Myocyte (in vitro differentiated cells): Measurements from ENCODE around the gene CALY. TPM values are rescaled to one million over a fixed set of nuclear protein-coding genes. Genes with fewer than 3 reads are reported as not detected.

ENCODE experiments used
- DNase-seq: peaks from one replicate; pipeline ENCODE4 v3.0.0-alpha.2; 2012; ENCODE audit warnings: low read depth
- total RNA-seq: library from RNA; depleted of rRNA; stranded (reverse); fragments of >200 nt; gene quantifications from 2 replicates; pipeline ENCODE4 v1.2.3, GENCODE V29; 2014

CALY gene
- total RNA-seq, 1 donor from 2014 or later: not detected

DNA sequence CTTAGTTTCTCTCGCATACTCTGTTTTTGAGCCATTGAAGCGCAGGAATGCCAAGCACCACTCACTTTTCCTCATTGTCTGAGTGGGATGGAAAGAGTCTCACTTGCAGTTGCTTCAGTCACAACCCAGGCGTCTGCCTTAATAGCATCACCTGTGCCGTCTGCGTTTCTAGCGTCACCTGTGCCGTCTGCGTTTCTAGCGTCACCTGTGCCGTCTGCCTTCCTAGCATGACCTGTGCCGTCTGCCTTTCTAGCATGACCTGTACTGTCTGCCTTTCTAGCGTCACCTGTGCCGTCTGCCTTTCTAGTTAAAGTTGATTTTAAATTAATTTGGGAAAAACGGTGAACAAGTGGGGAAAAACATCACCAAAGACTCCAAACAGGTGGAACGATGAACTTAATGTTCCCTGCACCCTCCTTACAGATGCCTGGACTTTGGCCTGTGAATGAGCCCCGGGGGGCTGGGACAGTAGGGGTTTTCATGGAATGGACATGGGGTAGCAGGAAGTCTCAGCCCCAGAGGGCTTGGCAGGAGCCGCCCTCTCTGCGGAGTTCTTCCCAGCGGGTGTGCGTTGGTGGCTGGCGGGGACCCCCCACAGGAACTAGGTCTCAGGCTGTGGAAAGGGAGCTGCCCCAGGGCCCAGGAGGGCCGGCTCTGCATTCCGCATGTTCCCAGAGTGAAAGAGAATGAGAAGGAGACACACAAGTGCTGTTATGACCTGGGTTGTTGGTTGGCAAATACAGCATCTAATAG, 24.5 kb downstream of the CALY start:
- no peak for DNase-seq

DNA sequence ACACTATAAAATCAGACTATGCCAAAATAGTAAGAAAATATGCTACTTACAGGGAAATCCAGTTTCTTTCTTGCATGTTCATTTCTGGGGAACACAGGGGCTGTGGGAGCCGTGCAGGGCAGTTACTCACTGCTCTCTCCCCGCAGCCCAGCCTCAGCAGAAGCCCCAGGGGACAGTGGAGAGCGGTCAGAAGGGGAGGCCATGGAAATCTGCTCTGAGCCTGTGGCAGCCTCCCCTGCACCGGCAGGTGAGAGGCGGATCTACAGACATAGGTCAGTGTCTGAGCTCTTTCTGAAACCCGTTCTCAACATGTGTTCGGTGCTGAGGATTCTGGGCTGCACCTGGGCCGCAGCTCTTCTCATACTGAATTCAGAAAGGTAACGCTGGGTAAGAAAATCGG, 25.1 kb downstream of the CALY start:
- no peak for DNase-seq

DNA sequence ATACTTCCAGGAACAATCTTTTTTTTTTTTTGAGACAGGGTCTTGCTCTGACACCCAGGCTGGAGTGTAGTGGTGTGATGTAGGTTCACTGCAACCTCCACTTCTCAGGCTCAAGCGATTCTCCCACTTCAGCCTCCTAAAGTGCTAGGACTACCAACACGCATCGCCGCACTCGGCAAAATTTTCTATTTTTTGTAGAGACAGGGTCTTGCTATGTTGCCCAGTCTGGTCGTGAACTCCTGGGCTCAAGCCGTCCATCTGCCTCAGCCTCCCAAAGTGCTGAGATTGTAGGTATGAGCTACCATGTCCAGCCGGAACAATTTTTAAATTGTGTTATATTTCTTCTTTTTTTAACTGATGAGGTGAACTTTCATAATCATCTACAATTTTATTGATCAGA, 25.9 kb downstream of the CALY start:
- DNase-seq: no peak

DNA sequence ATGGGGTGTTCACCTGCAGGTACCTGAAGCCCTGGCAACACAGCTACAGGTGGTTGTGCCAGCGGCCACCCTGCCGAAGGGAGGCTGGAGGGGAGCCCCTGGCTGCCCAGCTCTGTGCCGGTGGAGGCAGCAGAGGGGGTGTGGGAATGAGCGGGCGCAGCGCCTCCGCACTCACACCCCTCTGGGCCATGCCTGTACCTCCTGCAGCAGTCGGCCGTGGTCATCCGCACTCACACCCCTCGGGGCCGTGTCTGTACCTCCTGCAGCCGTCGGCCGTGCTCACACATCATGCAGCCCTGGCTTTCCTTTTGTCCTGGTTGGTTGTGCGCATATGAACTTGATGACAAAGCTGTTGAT, 26.3 kb downstream of the CALY start:
- DNase-seq: no peak

DNA sequence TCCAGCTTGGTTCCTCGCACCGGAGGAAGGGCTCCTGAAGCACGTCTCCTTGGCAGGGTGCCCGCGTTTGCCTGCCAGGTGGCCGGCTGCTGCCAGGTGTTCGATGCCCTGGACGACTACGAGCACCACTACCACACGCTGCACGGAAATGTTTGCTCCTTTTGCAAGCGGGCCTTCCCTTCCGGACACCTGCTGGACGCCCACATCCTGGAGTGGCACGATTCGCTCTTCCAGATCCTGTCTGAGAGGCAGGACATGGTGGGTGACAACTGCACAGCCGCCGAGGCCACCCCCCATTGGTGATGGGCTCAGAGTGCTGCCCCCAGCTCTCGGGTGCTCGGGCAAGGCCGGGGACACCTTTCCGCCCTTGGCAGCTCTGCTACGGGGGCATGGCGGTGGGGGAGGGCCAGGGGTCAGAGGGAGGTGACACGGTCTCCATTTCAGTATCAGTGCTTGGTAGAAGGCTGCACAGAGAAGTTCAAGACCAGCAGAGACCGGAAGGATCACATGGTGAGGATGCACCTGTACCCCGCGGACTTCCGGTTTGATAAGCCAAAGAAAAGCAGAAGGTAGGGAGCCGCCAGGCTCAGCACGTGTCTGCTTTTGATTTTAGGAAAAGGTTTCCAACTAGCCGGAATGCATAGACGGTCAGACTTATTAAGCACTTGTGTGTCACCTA, 26.8 kb downstream of the CALY start:
- no peak for DNase-seq

DNA sequence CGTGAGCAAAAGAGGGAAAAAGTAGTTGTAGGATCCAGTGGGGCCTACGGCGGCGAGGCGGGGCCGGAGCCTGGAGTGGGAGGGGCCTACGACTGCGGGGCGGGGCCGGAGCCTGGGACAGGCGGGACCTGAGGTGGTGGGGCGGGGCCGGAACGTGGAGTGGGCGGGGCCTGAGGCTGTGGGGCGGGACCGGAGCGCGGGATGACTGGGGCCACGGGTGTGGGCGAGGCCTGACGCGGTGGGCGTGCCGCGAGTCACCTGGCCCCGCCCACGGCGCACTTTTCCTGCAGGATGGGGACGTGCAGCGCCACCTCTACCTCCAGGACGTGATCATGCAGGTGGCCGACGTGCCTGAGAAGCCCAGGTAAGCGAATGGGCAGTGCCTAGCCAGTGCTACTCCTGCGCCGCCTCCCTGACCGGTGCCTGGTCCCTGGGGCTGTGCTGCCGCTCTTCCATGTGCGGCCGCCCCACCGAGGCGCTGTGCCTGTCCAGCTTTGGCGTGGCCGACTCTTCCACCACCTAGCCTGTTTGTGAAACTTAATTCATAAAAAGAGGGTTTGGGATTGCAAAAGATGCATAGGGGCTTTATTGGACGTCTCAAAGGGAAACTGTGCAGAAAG, 27.5 kb downstream of the CALY start:
- peak; percentile 84 for DNase-seq

DNA sequence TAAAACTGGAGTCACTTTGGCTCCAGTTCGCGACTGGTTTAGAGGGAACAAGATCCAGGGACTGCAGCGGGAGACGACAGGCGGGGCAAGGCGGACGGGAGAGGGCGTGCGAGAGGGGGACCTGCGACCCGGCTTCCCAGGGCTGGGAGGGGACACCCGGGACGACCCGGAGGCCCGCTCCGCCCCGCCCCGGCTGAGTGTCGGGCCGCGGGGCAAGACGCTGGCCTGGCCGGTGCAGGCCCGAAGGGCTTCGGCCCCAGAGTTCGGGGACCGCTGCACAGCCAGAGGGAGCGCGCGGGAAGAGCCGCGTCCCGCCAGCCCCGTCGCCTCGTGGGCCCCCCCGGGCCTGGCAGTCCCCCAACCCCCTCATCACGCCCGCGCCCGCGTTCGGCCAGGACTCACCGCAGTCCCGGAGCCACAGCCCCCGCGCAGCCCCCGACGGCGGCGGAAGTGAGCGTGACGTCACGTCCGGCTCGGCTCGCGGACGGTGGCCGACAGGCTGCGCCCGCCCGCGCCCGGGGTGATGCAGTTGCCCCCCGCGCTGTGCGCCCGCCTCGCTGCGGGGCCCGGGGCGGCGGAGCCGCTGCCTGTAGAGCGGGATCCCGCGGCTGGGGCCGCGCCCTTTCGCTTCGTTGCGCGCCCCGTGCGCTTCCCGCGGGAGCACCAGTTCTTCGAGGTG, 28.1 kb downstream of the CALY start, which contains the start of the genes TUBGCP2 and ZNF511:
TUBGCP2 (minus strand) TSS at position 452 of the 679 bp plus-strand sequence. CDS start 5,931 bp downstream, outside the sequence.
ZNF511 (plus strand) TSS at position 494 of the 679 bp plus-strand sequence; CDS start at position 524, 30 bp downstream.
- DNase-seq: peak; percentile 83

DNA sequence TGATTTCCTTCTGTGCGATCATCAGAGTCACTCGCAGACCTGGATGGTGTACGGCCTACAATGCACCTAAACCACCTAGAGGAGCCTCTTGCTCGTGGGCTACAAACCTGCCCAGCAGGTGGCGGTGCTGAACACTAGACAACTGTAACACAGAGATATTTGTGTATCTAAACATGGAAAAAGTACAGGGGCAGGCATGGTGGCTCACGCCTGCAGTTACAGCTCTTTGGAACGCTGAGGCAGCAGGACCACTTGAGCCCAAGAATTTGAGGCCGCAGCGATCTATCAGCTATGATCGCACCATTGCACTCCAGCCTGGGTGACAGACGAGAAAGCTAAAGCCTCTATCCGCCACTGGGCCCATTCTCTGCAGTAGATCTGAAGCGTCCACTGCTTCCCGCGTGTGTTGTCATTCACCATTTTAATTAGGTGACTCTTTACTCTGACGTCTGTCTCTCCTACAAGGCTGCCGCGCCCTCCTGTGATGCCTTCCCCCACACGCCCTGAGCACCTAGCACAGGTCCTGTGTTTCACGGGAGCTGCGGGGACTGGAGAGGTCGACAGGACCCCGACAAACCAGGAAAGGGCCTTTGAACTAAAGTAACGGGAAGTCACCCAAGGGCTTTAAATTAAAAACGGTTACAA, 28.8 kb downstream of the CALY start:
- peak; percentile 62 for DNase-seq

DNA sequence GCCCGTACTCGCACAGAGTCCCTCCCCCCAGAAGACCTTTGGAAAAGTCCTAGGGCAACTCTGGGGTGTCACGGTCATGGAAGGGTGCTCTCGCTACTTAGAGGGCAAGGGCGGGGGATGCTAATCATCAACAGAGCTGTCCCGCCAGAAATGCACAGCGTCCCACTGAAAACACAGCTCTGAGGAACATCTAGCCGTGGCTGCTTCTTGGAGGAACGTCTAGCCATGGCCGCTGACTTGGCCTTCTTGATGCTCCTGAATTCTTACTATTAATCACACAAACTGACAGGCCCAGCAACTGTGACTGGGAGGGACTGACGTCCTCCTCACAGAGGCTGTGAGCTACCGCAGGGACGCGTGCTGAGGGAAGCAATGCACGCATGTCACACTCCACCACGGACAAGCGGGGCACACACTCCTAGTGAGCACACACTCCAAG, 29.7 kb downstream of the CALY start:
- DNase-seq: no peak

DNA sequence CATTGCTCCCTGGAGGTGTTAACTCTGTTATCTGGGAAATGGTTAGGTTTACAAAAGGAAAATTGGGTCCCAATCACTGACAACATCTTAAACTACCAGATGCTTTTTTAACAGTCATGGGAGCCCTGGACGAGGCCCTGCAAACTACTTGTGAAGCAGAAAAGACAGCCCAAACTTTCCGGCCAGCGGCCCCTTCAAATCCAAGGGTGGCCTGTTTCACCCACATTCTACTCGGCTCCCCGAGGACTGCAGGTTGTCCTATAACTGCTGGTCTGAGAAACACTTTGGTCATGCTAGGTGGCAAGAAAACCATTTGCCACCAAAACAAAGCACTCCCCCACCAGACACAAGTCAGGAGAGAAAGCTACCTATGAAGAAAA, 30.6 kb downstream of the CALY start:
- no peak for DNase-seq

DNA sequence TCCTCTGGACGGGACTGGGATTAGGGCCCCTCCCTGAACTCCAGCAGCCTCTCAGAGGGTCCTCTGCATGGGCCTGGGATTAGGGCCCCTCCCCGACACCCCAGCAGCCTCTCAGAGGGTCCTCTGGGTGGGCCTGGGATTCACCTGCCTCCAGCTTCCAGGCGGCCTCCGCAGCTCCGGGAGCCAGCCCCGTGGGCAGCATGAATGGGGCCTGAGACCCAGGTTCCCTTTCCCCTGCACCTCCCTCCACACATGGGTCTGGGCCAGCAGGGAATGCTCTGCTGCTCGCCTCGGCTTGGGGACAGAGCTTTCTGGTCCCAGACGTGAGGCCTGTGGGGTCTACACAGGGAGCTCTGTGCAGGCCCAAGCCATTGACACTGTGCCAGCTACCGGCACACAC, 33.5 kb downstream of the CALY start:
- no peak for DNase-seq

DNA sequence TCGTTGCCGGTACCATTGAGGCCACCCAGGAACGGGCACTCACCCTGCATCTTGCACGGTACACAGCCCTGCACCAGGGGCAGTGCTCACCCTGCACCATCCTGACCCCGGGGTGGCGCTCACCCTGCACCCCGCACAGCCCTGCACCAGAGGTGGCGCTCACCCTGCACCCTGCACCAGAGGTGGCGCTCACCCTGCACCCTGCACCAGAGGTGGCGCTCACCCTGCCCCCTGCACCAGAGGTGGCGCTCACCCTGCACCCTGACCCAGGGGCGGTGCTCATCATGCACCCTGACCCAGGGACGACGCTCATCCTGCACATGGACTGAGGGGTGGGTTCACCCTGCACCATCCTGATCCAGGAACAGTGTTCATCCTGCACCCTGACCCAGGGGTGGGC, 34.5 kb downstream of the CALY start:
- no peak for DNase-seq

DNA sequence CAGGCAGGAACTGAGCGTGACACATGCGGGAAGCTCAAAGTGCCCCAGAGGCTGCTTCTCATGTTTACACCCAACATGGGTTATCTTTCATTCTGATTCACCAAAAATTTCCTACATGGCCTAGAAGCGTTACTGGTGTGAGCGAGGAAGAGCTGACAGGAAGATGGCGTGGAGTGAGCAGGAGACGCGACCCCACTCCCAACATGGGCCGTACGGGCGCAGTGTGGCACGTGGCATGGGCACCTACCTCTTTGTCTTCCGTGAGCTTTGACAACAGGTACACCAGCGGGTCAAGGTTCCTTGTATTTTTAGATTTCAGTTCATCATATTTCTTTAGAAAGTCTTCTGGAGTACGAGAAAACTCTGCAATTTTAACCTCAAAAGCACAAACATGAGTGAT, 37.0 kb downstream of the CALY start:
- no peak for DNase-seq

DNA sequence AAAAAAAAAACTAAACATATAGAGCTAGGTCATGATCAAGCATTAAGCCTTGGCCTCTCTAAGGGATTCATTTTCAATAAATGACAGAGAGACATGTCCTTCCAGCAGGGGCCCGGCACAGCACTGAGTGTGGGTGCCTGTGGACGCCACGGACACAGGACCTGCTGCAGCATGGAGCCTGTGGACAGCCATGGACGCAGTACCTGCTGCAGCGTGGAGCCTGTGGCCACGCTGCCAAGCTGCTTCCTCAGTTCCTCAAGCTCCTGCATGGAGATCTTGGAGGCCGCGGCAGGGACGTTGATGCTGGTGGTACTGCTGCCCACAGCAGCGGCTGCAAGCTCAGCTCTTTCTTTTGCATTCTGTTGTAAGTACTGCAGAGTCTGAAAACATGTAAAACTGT, 37.5 kb downstream of the CALY start:
- no peak for DNase-seq

DNA sequence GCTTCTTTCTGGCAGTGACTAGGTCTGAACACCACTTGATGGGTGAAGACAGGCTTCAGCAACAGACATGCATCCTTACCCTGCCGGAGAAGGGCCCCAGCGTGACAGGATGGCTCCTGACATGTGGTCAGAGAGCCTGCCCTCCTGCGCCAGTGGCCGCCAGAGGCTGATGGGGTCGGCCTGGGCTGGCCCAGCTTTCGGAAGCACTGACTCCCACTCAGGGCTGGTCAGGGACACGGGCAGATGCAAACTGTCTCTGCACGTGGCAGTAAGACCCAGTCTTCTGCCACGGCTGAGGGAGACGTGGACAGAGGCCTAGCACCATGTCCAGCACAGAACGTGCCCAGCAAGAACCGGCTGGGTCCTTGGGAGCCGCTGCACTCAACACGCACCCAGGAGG, 38.2 kb downstream of the CALY start:
- no peak for DNase-seq

DNA sequence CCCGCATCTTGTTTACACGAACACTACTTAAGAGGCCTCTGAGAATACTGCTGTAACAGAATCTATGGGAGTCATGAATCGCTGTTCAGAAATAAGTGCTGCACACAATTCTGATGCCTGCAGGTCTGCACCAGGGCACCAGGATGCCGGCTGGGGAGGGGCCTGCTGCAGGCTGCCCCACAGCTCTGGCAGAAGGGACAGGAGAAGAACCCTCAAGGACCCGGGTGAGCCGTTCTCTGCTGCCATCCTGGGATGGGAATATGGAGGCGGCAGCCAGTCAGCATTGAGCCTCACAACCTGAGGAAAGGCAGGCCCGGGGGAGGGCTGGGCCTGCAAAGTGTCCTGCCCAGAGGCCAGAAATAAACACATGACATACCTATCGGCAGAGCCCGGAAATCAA, 39.2 kb downstream of the CALY start:
- DNase-seq: no peak

DNA sequence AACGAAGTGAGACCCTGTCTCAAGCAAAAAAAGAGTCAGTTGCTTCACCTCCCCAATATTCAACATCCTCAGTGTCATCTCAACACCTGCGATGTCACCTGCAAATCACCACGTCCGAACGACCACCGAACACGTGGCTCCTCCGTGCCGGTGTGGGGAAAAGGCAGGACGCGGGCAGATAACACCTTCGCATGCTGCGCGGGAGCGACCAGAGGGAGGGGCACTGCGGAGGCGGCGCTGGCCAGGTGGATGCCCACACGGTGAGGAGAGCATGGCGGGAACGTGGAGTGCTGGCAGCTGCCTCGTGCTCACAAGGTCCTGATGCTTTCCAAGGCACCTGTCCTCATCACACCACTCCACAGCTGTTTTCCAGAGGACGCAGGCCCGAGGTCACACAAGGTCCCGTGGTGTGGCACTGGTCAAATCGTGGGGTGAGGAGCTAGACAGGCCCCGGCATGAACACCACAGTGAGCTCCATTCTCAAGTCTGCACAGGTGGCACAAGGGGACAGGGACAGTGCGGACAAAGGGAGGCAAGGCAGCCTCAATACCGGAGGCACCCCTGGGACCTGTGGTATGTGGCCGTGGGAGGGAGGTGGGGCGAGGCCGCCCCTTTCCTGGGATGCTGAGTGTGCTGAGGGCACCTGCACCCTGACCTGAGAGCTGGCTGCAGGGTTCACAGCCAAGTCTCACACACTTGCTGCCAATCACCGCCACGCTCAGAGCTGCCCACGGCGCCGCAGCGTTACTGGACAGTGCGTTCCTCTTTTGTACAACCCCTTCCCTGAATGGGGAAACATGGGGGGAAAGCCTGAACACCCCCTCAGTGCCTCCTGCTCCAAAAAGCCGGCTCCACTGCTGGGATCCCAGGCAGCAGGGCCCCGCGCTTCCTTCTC, 41.0 kb downstream of the CALY start:
- peak; percentile 45 for DNase-seq

DNA sequence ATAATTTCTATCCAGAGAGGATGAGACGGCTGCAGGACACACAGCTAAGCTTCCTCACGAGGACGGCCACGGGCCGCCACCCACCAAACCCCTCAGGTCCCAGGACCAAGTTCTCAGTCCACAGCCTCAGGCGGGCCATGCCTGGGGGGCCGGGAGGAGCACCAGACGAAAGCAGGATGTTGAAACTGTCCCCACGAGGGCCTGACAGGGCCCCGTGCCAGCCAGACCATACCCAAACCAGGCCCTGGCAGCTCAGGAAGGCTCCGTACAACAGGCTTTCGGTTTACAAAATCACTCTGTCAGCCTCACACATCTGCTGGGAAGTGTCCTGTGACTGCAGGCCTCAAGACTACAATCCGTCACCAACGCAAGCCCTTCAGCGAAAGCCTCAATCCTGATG, 42.5 kb downstream of the CALY start:
- no peak for DNase-seq

DNA sequence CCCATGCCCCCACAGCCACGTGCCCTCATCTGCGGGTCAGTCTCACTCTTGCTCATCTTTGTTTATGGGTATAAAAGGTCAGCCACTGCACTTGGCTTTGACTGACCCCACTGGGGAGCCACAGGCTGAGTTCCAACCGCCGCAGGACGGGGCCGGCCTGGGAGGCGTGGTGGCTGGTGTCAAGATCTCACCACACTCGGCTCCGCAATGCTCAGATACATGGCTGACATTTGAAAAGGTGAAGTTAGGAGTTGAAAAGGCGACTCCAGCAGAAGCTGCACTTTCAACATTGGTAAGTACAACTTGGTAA, 42.9 kb downstream of the CALY start:
- DNase-seq: no peak
